Smooth muscle cell (in vitro differentiated cells): ENCODE measurements around the gene PRKAR1B. TPM values are rescaled to one million over a fixed set of nuclear protein-coding genes. Genes with fewer than 3 reads are reported as not detected.
"Not testable (repeated sequence)": the region's sequence is repeated elsewhere in the genome, so short reads cannot be mapped to it uniquely, and the experiment has no call there.

Source experiments
- DNase-seq: peaks from one replicate; lab custom pipeline; 2025; ENCODE audit not compliant: unreplicated experiment; lab: John Stamatoyannopoulos, UW
- H2AFZ ChIP-seq: fragments of 200-600 bp; sonication (generic); 2 replicates; pipeline ENCODE4 v1.6.0; 2016; ENCODE audit warnings: antibody characterized with exemption, low read depth, mild to moderate bottlenecking
- H3F3A ChIP-seq: fragments of 200-600 bp; sonication (generic); 2 replicates; pipeline ENCODE4 v1.6.0; 2017; ENCODE audit warnings: antibody characterized with exemption, low read depth
- H3K27ac ChIP-seq: fragments of 200-600 bp; sonication (generic); 2 replicates; pipeline ENCODE4 v1.5.1; 2016; ENCODE audit warnings: low read depth, mild to moderate bottlenecking
- H3K27me3 ChIP-seq: fragments of 200-600 bp; sonication (generic); 2 replicates; pipeline ENCODE4 v1.6.1; 2016; ENCODE audit warnings: low read depth, mild to moderate bottlenecking
- H3K36me3 ChIP-seq: fragments of 200-600 bp; sonication (generic); 2 replicates; pipeline ENCODE4 v1.5.1; 2016; ENCODE audit warnings: low read depth
- H3K4me1 ChIP-seq: fragments of 200-600 bp; sonication (generic); 2 replicates; pipeline ENCODE4 v1.5.1; 2016; ENCODE audit warnings: low read depth
- H3K4me2 ChIP-seq: fragments of 200-600 bp; sonication (generic); 2 replicates; pipeline ENCODE4 v1.6.0; 2016; ENCODE audit warnings: mild to moderate bottlenecking
- H3K4me3 ChIP-seq: fragments of 200-600 bp; sonication (generic); 2 replicates; pipeline ENCODE4 v1.5.1; 2016; ENCODE audit warnings: mild to moderate bottlenecking
- H3K79me2 ChIP-seq: fragments of 200-600 bp; sonication (generic); 2 replicates; pipeline ENCODE4 v1.6.0; 2016; ENCODE audit warnings: low read depth, mild to moderate bottlenecking
- H3K9ac ChIP-seq: fragments of 200-600 bp; sonication (generic); 2 replicates; pipeline ENCODE4 v1.6.0; 2016; ENCODE audit warnings: low read depth
- H3K9me3 ChIP-seq: fragments of 200-600 bp; sonication (generic); replicated peaks from 2 replicates; pipeline ENCODE4 v1.5.1; 2016; ENCODE audit warnings: low read depth
- H4K20me1 ChIP-seq: fragments of 200-600 bp; sonication (generic); 2 replicates; pipeline ENCODE4 v1.6.0; 2016; ENCODE audit warnings: low read depth
- CTCF ChIP-seq: fragments of 200-600 bp; sonication (generic); IDR thresholded peaks from 2 replicates; pipeline ENCODE4 v1.5.1; 2017; ENCODE audit warnings: borderline replicate concordance, mild to moderate bottlenecking, antibody characterized with exemption; ENCODE audit not compliant: insufficient read depth, poor library complexity, severe bottlenecking
- WGBS: methylation state at CpG from one replicate; pipeline ENCODE4 v1.1.7; 2016; ENCODE audit warnings: low lambda C conversion rate; 5-methylcytosine and 5-hydroxymethylcytosine counted together
- polyA plus RNA-seq: library from polyadenylated mRNA; unstranded; fragments of >200 nt; fragmentation: Nextera tagmentation; extraction: Ambion mirVana; gene quantifications from 2 replicates; pipeline ENCODE4 v1.2.1, GENCODE V29; 2016
- total RNA-seq: library from RNA; depleted of rRNA; stranded (reverse); fragments of >200 nt; gene quantifications from 2 replicates; pipeline ENCODE4 v1.2.3, GENCODE V29; 2014

PRKAR1B gene
- total and polyA plus RNA-seq, 2 experiments from 2014 or later = 5.3 to 10.1 TPM

- H3K4me1 ChIP-seq = no peaks in the 10 kb centered on the region
- H2AFZ ChIP-seq = no peak overlapping the region
- no peaks in the 10 kb centered on the region for H3K36me3 ChIP-seq
- H3K27me3 ChIP-seq = no peaks in the 10 kb centered on the region
- H3K4me3 ChIP-seq = no peak overlapping the region
- no peak for DNase-seq
- H3F3A ChIP-seq = no peaks in the 10 kb centered on the region
- no peak overlapping the region for H3K27ac ChIP-seq
- H3K9me3 ChIP-seq = no peaks in the 10 kb centered on the region
- no peak for TF ChIP-seq CTCF
- H3K79me2 ChIP-seq = no peaks in the 10 kb centered on the region
- no peak overlapping the region for H3K4me2 ChIP-seq
- WGBS = 88% methylated on average over 23 of the region's 23 CpGs
- no peaks in the 10 kb centered on the region for H4K20me1 ChIP-seq
- H3K9ac ChIP-seq = no peak overlapping the region
These were observed 109.2 kb downstream of the PRKAR1B start for GRCh38 chr7:617614-618538.

DNA sequence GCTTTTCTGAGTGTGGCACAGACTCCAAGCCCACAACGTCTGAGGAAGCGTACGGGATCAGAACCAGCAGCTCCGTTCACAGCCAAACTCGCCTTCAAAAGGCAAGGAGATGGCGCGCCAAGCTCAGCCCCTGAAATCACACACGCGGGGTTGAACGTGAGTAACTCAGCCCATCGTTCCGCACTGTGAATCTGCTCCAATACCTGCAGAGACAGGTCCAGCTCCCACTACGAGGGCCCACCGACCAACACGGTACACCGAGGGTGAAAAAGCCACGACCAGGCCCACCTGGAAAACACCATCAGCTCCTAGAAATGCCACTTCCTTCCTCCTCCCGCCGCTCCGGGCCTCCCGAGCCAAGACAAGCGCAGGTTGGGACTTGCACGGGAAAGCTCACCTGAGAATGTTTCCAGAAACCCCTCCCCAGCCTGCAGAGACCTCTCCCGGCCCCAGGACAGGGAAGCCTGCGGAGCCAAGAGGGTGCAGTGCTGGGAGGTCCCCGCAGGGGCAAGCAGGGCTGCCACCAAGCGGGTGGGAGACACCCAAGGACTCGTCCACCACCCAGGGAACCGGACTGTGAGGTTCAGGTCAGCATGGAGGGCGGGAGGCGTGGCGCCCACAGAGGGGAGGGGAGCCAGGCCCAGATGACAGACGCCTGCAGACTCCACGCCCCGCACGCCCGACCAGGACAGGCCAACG is 113.5 kb downstream of the PRKAR1B start:
- Histone ChIP-seq H3K9ac (no peak overlapping the region), H3K4me3 (no peak overlapping the region), H2AFZ (no peak overlapping the region), H3F3A (no peaks in the 10 kb centered on the region), H3K27ac (no peak overlapping the region), H3K36me3 (no peaks in the 10 kb centered on the region), H3K9me3 (no peaks in the 10 kb centered on the region), H3K4me2 (no peak overlapping the region), H3K27me3 (no peaks in the 10 kb centered on the region), H3K79me2 (no peaks in the 10 kb centered on the region), H4K20me1 (no peaks in the 10 kb centered on the region), H3K4me1 (peaks cover 11% of the 10 kb centered on the region)
- no peak for DNase-seq
- WGBS = 90% methylated on average over 38 of the region's 38 CpGs
- no peak for TF ChIP-seq CTCF

- H3K36me3 ChIP-seq, H4K20me1 ChIP-seq, H3K27ac ChIP-seq, H3K4me3 ChIP-seq, H3K79me2 ChIP-seq, H3K9me3 ChIP-seq, H3F3A ChIP-seq, H2AFZ ChIP-seq, DNase-seq, H3K4me2 ChIP-seq, H3K27me3 ChIP-seq, H3K9ac ChIP-seq: not testable (repeated sequence)
- peaks cover 11% of the 10 kb centered on the region for H3K4me1 ChIP-seq
- 94% methylated on average over 7 of the region's 7 CpGs for WGBS
These were observed 115.2 kb downstream of the PRKAR1B start for GRCh38 chr7:611837-612236.

DNA sequence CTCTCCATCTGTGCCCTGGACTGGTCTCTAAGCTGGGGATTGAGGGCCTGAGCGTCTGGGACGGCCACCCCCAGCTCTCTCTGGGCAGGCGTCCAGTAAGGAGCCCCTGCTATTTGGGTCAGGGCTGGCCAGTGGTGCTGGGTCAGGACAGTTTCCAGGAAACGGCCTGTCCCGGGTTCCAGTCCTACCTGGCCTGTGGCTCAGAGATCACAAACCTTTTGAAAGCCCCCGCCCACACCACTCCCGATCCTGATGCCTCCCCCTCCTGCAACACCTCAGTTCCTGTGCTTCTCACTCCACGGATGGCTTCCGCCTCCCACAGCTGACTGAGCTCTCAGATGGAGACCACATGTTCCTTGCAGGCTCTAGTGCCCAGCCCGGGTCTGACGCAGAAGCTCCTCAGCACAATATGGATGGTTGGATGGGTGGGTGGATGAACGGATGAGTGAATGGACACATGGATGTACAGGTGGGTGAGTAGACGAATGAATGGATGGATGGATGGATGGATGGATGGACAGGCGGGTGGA is 115.7 kb downstream of the PRKAR1B start:
- Histone ChIP-seq H3K4me1 (peaks cover 11% of the 10 kb centered on the region), H4K20me1 (no peaks in the 10 kb centered on the region), H3K4me3 (no peak overlapping the region), H3K9ac (peak overlapping the region; percentile 58), H3K4me2 (peak overlapping the region; percentile 56), H3F3A (no peaks in the 10 kb centered on the region), H3K27ac (peak overlapping the region; percentile 88), H3K27me3 (no peaks in the 10 kb centered on the region), H3K9me3 (no peaks in the 10 kb centered on the region), H2AFZ (peak overlapping the region; percentile 5), H3K79me2 (no peaks in the 10 kb centered on the region), H3K36me3 (no peaks in the 10 kb centered on the region)
- DNase-seq = no peak
- 60% methylated on average over 14 of the region's 14 CpGs for WGBS
- TF ChIP-seq CTCF = no peak
